NCI-H774 (cell line): Measurements from ENCODE around the gene DIAPH2.

Experiments used
- DNase-seq: peaks from one replicate; lab custom pipeline; 2025; lab: John Stamatoyannopoulos, UW

Gene DIAPH2

GRCh38 chrX:97587171-97587570 lies 902.5 kb downstream of the DIAPH2 start:
- no peak for DNase-seq

GRCh38 chrX:97594646-97595224 lies 910.1 kb downstream of the DIAPH2 start:
- DNase-seq: no peak

GRCh38 chrX:97597954-97598353 lies 913.3 kb downstream of the DIAPH2 start:
- DNase-seq: no peak

- DNase-seq: no peak
Observed at GRCh38 chrX:97602465-97603258, 918.0 kb downstream of the DIAPH2 start.

GRCh38 chrX:97605271-97605670 lies 920.6 kb downstream of the DIAPH2 start:
- DNase-seq: no peak

GRCh38 chrX:97609357-97609756 lies 924.7 kb downstream of the DIAPH2 start:
- no peak for DNase-seq

GRCh38 chrX:97609938-97610337 lies 925.3 kb downstream of the DIAPH2 start:
- DNase-seq: no peak

GRCh38 chrX:97616883-97617530 lies 932.4 kb downstream of the DIAPH2 start:
- DNase-seq: no peak

GRCh38 chrX:97619499-97619898 lies 934.9 kb downstream of the DIAPH2 start:
- no peak for DNase-seq

GRCh38 chrX:97622111-97622510 lies 937.5 kb downstream of the DIAPH2 start:
- DNase-seq: no peak

- DNase-seq: no peak
Observed at GRCh38 chrX:97628326-97628725, 943.7 kb downstream of the DIAPH2 start.

GRCh38 chrX:97628807-97629596 lies 944.4 kb downstream of the DIAPH2 start:
- DNase-seq: no peak

GRCh38 chrX:97629597-97629985 lies 944.9 kb downstream of the DIAPH2 start:
- no peak for DNase-seq

GRCh38 chrX:97633798-97634197 lies 949.2 kb downstream of the DIAPH2 start:
- no peak for DNase-seq

- no peak for DNase-seq
Observed at GRCh38 chrX:97636473-97637140, 952.0 kb downstream of the DIAPH2 start.

- no peak for DNase-seq
Observed at GRCh38 chrX:97637289-97637688, 952.6 kb downstream of the DIAPH2 start.

GRCh38 chrX:97638621-97639020 lies 954.0 kb downstream of the DIAPH2 start:
- no peak for DNase-seq

- no peak for DNase-seq
Observed at GRCh38 chrX:97639526-97639925, 954.9 kb downstream of the DIAPH2 start.
